Measurements from ENCODE around the gene RETN.

Gene RETN

DNA sequence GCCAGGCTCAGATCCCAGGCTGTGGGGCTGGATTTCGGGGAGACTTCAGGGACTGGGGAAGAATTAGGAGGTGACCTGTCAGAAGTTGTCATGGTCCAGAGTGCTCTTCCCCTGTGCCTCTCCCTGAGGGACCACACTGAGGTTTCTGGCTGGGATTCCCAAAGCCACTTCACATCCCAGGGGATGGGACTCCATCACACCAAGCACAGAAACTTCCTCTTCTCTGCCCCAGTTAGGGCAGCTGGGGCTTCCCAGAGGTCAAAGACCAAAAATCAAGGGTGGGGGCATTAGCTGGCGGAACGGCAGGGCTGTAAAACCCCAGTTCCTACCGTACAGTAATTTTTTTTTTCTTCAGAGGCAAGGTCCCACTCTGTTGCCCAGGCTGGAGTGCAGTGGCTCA, 25.6 kb downstream of the RETN start:
- 0 out of 2 replicates have a peak overlapping the region, but pooled peaks have one; percentile 1 for H3K4me3 ChIP-seq (ENCODE audit: low read depth, low read length)
- TF ChIP-seq, protein P1, sequence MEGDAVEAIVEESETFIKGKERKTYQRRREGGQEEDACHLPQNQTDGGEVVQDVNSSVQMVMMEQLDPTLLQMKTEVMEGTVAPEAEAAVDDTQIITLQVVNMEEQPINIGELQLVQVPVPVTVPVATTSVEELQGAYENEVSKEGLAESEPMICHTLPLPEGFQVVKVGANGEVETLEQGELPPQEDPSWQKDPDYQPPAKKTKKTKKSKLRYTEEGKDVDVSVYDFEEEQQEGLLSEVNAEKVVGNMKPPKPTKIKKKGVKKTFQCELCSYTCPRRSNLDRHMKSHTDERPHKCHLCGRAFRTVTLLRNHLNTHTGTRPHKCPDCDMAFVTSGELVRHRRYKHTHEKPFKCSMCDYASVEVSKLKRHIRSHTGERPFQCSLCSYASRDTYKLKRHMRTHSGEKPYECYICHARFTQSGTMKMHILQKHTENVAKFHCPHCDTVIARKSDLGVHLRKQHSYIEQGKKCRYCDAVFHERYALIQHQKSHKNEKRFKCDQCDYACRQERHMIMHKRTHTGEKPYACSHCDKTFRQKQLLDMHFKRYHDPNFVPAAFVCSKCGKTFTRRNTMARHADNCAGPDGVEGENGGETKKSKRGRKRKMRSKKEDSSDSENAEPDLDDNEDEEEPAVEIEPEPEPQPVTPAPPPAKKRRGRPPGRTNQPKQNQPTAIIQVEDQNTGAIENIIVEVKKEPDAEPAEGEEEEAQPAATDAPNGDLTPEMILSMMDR (IDR thresholded peaks at IDR 0.05; ENCODE audit: insufficient read depth, low read depth, low read length, missing control alignments): no peak
- peak; percentile 50 for DNase-seq (ENCODE audit: low read depth)

DNA sequence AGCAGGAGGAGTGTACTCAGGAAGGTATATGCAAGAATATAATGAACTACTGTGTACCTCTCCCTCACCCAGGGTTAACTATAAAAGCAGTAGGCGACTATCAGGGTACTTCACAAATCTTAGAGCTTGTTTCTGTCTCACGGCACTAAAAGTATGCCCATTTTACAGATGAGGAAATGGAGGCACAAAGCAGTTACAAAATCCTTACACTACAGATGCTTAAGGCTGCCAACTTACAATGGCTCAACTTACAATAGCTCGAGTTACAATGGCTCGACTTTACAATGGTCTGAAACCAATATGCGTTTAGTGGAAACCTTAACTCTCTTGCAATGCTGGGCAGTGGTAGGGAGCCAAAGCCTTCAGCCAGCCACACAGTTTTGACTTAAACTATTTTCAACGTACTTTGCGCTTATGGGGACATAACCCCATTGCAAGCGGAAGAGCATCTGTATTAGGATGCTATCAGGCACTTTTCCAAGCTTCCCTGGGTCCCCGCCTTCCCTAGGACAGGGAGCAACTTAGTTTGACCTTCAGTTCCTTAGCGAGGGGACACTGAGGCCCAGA, 29.0 kb downstream of the RETN start:
- peak overlapping the region; percentile 94 for H3K4me3 ChIP-seq (ENCODE audit: low read depth, low read length)
- no peak for DNase-seq (ENCODE audit: low read depth)
- TF ChIP-seq, protein P1 (IDR thresholded peaks at IDR 0.05; ENCODE audit: insufficient read depth, low read depth, low read length, missing control alignments): no peak

DNA sequence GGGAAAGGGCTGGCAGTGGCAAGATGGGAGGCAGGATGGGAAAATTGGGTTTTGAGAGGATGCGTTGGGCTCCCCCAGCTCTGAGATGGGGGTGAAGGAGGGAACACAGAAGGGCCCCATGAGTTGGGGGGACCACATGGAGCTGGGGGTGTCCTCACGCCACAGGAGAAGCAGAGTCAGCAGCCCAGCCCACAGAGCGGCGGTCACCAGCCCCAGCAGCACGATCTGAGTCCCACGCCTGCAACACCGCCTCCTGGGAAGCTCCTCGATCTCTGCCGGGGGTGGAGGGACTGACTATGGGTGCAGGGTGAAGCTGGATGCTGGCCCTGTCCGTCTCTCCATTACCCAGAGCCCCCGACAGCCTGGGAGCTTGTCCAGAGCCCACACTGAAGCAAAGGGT, 29.7 kb downstream of the RETN start:
- TF ChIP-seq, protein P1 (IDR thresholded peaks at IDR 0.05; ENCODE audit: insufficient read depth, low read depth, low read length, missing control alignments): no peak
- H3K4me3 ChIP-seq (ENCODE audit: low read depth, low read length): peak overlapping the region; percentile 94

DNA sequence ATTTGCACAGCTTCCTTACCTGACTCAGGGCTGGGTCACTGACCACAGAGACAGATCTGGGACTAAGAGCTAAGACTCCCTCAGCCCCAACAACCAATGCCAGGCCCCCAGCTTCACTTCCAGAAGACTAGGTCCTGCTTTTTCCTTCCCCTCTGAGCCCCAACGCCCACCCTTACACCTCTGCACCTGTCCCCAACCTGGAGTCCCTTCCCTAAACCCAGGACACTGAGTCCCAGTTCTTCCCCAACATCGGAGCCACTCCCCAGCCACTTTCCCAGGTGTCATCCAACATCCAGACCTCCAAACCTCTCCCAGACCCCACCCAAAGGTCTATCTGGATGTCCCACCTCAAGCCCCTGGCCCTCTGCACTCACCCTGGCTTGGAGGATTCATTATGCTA, 30.2 kb downstream of the RETN start:
- no peak for DNase-seq (ENCODE audit: low read depth)
- peak overlapping the region; percentile 94 for H3K4me3 ChIP-seq (ENCODE audit: low read depth, low read length)
- TF ChIP-seq, protein P1 (IDR thresholded peaks at IDR 0.05; ENCODE audit: insufficient read depth, low read depth, low read length, missing control alignments): no peak

More for the DNA sequence above, 29.7 kb downstream of the RETN start:
- no peak for DNase-seq (ENCODE audit: low read depth)

DNA sequence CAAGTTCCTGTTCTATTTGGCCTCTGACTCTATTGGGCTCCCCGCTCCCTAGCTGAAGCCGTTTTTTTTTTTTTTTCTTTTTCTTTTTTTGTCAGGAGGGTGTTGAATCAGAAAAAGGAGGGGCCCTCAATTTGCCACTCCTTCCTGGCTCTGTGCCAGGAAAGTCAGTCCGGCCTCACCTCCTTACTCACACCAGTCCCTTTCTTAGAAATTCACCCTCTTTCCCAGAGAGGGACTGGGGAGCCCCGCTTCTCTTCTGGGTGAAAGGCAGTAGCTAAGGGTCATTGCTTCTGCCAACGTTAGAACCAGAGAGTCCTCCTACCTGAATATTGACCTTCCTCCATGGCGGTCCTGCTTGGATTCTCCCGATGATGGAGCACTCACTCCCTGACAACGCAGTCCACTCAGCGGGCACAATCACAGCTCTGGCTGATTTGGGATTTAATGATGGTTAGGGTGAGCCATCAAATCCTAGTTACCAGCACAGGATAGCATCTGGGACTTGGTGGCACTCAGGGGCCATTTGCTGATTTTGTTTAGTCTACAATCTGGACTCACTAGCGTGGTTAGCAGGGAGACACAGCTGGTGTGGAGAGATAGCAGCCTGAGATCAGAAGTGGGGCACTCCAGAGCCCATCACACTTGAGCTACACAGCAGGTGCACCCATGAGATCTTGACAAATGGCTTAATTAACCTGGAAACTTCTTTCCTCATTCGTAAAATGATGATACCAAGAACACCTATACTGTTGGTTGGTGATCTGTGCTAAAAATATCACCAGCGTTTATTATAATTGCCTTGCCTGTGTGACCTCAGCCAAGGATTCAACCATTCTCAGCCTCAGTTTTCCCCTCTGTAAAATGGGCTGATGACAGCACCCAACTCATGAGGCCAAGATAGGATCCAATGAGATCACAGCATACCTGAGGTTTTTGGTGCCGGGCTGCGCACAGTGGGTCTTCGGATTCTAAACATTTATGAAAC, 30.9 kb downstream of the RETN start:
- peak; percentile 85 for DNase-seq (ENCODE audit: low read depth)
- H3K4me3 ChIP-seq (ENCODE audit: low read depth, low read length): peak overlapping the region; percentile 94
- TF ChIP-seq, protein P1 (IDR thresholded peaks at IDR 0.05; ENCODE audit: insufficient read depth, low read depth, low read length, missing control alignments): no peak

DNA sequence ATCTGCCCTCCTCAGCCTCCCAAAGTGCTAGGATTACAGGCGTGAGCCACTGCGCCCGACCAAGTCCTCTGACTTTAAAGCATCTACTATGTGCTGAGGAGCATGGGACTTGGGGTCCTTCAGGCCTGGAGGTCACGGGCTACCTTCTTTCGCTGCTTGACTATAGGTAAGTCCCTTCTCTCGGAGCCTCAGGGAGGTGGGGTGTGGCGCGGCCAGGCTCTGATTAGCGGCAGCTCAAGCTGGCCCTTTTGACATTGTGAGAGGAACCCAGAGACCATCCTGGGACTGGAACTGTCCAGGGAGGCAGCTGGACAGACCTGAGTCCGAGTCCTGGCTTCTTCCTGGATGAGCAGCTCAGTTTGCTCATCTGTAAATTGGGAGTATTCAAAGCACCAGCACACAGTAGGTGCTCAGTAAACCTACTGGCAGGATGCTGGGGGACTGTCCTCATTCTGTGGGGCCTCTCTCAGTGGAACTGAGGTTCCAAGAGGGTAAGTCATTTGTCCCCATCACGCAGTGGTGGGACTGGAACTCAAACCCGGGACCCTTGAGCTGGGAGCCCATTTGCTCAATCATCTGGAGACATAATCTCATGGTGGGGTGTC, 32.3 kb downstream of the RETN start:
- peak; percentile 69 for DNase-seq (ENCODE audit: low read depth)
- TF ChIP-seq, protein P1 (IDR thresholded peaks at IDR 0.05; ENCODE audit: insufficient read depth, low read depth, low read length, missing control alignments): no peak
- H3K4me3 ChIP-seq (ENCODE audit: low read depth, low read length): peak overlapping the region; percentile 94
